GM21529 (cell line): ENCODE data around the gene ARHGAP1.
A peak's percentile ranks its signal among the peaks of the same experiment; 100 is the strongest.
"Not testable (repeated sequence)": the region's sequence is repeated elsewhere in the genome, so short reads cannot be mapped to it uniquely, and the experiment has no call there.

Source experiments
- ATAC-seq: cut with Tn5 transposase; IDR thresholded peaks from one replicate; pipeline ENCODE4 v1.9.1; 2021; ENCODE audit not compliant: unreplicated experiment

The ARHGAP1 gene

DNA sequence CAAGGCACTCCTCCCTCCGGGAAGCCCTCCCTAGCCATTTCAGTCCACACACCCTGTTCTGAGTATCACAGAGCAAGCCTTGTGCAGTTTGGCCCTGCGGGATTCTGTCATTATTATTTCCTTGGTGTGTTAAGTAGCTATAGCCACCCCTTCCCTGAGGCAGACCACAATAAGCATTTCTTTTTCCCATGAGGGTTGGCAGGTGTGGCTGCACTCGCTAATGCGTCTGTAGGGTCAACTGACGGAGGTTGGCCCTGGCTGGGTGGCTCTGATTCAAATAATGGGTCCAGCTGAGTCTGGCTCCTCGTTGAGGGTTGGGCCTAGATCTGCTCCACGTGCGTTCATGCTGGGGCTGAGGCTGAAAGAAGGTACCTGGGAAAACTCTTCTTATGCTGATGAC lies 23.7 kb upstream of the ARHGAP1 start:
- no peak for ATAC-seq

- ATAC-seq = no peak
These were observed 22.9 kb upstream of the ARHGAP1 start for GRCh38 chr11:46723359-46723680.

DNA sequence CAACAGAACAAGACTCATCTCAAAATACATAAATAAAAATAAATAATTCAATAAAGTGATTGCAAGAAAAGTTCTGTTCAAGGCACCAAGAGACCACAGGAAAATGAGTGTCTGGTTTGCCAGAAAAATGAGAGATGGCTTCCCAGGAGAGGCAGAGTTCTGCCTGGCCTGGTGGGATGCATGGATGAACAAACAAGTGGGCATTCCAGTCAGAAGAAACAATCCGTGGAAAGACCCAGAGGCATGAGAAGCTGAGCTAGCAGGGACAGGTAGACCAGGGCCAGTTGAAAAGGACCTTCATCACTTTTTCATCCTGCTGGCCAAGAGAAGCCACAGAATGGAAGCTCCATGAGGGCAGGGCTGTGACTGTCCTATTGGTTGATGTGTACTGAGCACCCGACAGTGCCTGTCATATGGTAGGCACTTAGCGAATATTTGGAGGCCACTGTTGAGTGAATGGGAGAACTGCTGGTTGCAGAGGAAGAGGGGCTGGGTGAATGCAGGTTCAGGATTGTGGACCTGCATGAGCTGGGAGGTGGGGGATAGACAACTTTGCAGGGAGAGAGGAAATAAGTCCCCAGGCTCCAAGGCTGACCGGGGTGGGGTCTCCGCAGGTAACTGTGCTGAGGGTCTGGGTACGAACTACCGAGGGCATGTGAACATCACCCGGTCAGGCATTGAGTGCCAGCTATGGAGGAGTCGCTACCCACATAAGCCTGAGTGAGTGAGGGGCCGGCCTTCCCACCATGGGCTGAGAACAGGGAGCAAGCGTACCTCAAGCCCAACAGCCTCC lies 22.3 kb upstream of the ARHGAP1 start:
- no peak for ATAC-seq

GRCh38 chr11:46721286-46721685 lies 20.9 kb upstream of the ARHGAP1 start:
- no peak for ATAC-seq

DNA sequence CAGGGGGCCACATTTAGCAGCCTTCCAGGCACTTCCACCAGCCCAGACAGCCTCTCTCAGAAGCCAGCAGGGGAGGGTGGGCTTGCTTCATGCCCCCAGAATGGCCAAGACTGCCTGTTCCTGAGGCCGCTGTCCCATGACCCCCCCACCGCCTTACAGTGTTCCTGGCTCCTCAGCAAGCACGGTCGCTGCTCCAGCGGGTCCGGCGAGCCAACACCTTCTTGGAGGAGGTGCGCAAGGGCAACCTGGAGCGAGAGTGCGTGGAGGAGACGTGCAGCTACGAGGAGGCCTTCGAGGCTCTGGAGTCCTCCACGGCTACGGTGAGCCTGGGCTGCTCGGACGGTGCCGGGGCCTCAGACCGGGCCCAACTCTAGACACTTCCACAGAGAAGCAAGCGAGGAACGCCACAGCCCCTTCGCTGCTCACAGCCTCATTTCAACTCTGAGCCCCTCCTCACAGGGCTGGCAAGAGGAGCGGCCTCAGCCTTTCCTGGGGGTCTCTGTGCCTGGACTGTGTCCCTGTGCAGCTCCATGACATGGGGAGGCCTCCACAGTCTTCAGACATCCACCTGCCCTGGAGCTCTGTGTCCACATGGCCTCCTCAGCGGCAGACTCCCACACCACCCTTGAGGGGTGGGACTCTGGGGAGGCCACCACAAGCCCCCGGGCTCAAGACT lies 19.3 kb upstream of the ARHGAP1 start:
- ATAC-seq = no peak

GRCh38 chr11:46719048-46719542 lies 18.7 kb upstream of the ARHGAP1 start, which contains the start of gene F2:
TSS of gene F2 (plus strand) at chr11:46719213. CDS start at chr11:46719236, 23 bp downstream.
- no peak for ATAC-seq

- ATAC-seq = no peak
These were observed 18.0 kb upstream of the ARHGAP1 start for GRCh38 chr11:46718155-46719019.

DNA sequence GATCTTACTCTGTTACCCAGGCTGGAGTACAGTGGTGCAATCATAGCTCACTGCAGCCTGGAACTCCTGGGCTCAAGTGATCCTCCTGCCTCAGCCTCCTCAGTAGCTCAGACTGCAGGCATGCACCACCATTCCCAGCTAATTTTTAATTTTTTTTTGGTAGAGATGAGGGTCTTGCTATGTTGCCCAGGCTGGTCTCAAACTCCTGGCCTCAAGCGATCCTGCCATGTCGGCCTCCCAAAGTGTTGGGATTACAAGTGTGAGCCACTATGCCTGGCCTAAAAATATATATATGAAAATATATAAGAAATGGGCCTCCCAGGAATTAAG lies 17.4 kb upstream of the ARHGAP1 start:
- ATAC-seq = not testable (repeated sequence)

DNA sequence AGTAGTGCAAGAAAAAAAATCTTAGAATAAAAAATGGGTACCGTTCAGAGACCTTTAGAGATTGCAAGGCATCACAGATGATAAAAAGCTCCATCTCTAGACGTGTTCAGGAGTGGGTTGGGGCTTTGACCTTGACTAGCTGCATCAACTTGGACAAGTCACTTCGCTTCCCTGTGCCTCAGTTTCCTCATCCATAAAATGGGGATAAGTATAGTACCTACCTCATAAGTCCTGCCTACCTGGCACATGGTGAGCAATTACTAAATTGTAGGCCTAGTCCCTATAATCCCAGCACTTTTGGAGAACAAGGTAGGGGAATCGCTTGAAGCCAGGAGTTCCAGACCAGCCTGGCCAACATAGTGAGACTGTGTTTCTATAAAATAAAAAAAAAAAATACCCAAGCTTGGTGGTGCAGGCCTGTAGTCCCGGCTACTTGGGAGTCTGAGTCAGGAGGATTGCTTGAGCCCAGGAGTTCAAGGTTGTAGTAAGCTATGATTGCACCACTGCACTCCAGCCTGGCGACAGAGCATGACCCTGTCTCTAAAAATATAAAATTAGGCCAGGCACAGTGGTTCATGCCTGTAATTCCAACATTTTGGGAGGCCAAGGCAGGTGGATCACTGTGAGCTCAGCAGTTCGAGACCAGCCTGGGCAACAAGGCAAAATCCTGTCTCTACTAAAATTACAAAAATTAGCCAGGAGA lies 12.6 kb upstream of the ARHGAP1 start:
- ATAC-seq = no peak

- ATAC-seq = no peak
These were observed 10.9 kb upstream of the ARHGAP1 start for GRCh38 chr11:46711303-46711702.

GRCh38 chr11:46710821-46711269 lies 10.4 kb upstream of the ARHGAP1 start:
- ATAC-seq = no peak

DNA sequence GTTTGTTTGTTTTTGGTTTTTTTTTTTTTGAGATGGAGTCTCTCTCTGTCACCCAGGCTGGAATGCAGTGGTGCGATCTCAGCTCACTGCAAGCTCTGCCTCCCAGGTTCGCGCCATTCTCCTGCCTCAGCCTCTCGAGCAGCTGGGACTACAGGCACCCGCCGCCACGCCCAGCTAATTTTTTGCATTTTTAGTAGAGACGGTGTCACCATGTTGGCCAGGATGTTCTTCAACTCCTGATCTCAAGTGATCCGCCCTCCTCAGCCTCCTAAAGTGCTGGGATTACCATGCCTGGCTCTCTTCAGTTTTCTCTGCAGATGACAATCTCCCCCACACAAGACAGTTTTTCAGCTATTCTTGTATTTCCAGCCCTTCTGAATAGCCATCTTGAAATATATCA lies 8.9 kb upstream of the ARHGAP1 start:
- not testable (repeated sequence) for ATAC-seq

DNA sequence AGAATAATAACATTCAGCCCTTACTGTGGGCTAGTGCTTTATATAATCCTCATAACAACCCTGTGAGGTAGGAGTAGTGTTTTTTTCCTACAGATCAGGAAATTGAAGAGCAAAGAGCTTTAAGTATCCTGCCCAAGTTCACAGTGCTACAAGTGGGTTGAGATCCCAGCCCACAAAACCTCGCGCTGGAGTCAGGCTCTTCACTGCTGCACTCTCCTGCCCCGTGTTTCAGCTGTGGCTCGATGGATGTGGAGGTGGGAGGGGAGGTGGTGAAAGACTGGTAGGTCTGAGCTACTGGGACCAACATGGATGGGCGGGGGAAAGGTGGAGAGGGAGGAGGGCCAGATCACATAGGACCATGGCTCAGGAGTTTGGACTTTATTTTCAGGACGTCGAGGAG lies 6.5 kb upstream of the ARHGAP1 start:
- ATAC-seq = no peak

DNA sequence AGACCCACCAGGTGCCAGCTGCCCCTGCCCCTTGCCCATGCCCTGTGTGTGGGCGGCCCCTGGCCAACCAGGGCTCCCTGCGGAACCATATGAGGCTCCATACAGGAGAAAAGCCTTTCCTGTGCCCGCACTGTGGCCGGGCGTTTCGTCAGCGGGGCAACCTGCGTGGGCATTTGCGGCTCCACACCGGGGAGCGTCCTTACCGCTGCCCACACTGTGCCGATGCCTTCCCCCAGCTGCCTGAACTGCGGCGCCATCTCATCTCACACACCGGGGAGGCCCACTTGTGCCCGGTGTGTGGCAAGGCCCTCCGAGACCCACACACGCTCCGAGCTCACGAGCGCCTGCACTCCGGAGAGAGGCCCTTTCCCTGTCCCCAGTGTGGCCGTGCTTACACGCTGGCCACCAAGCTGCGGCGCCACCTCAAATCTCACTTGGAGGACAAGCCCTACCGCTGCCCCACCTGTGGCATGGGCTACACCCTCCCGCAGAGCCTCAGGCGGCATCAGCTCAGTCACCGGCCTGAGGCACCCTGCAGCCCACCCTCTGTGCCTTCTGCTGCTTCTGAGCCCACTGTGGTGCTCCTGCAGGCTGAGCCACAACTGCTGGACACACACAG lies 4.8 kb upstream of the ARHGAP1 start:
- no peak for ATAC-seq

DNA sequence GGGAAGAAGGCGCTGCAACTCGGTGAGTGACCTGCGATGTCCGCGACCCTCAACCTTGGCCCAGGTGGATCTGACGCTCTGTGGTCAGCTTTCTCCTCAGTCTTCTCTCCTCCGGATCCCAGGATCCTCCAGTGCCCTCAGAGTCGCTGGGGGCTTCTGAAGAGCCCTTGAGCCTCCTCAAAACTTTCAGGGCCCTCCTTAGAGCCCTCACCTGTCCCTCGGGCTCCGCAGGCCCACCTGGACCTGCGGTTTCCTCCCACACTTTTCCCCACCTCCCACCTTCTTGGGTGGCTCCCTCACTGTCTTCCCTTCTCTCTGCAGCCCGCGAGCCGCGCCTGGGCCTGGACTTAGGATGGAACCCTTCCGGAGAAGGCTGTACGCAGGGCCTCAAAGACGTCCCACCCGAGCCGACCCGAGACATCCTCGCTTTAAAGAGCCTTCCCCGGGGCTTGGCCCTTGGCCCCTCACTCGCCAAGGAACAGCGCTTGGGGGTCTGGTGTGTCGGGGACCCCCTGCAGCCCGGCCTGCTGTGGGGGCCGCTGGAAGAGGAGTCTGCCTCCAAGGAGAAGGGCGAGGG lies 747 bp upstream of the ARHGAP1 start:
- ATAC-seq = peak; percentile 0

GRCh38 chr11:46698597-46698996 lies 1.8 kb downstream of the ARHGAP1 start:
- no peak for ATAC-seq

- ATAC-seq = no peak
These were observed 2.7 kb downstream of the ARHGAP1 start for GRCh38 chr11:46697723-46698122.

DNA sequence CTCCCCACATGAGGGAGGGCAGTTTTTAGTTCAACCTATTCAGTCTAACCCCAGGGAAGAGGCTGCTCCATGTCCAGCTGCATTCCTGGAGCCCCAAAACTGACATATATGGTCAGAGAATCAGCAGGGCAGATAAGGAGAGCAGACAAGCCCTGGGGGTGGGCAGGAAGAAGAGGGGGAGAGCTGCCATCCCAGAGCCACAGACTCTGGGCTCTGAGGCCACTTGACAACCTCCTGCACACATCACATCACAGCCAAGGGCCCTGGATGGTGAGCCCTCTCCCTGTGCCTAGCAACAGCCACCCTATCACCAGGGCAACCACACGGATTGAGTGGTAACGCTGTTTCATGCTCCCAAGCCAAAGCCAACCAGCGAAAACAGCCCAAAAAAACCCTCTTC lies 3.1 kb downstream of the ARHGAP1 start:
- no peak for ATAC-seq

DNA sequence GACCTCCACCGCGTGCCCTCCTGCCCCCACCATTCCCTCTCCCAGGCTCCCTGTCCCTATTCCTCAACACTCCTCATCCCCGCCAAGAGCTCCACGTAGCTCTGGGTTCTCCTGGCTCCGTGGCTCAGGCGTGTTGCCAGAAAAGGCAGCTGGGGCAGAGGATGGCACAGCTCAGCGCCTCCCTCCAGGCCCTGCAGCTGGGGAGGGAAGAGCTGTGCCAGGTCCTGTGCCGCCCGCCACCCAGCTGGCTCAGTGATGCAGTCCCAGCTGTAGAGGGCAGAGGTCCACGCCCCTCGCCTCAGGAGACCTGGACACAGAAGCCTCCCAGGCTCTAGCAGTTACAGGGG lies 4.2 kb downstream of the ARHGAP1 start:
- ATAC-seq = no peak
